Measurements from ENCODE around the gene FOSB. TPM values are rescaled to one million over a fixed set of nuclear protein-coding genes. Genes with fewer than 3 reads are reported as not detected.
A peak's percentile ranks its signal among the peaks of the same experiment; 100 is the strongest.

Gene FOSB
- total and polyA plus RNA-seq, 2 donors (not counting 1 experiment from before 2014, with no cell fraction given) = 2.8 to 24.9 TPM

- no peaks in the 10 kb centered on the region for H3K27me3 ChIP-seq (ENCODE audit: control insufficient read depth, insufficient read depth, low read length)
- no peak overlapping the region for H2AFZ ChIP-seq (ENCODE audit: low read length)
- no peak overlapping the region for H3K4me3 ChIP-seq (replicated peaks in 1 of 4; ENCODE audit: control extremely low read depth in 1 of 4, insufficient read depth in 1 of 4, low read depth in 3 of 4, low read length in 4 of 4)
- no peaks in the 10 kb centered on the region for H3K36me3 ChIP-seq (ENCODE audit: control insufficient read depth, insufficient read depth, low read length)
- H3K4me2 ChIP-seq (ENCODE audit: extremely low read depth, insufficient read depth, low read length) = no peak overlapping the region
- H3K79me2 ChIP-seq (ENCODE audit: control insufficient read depth, insufficient read depth, low read length) = no peaks in the 10 kb centered on the region
- H4K20me1 ChIP-seq (ENCODE audit: control insufficient read depth, extremely low read depth, insufficient read depth, low read length) = no peaks in the 10 kb centered on the region
- DNase-seq (ENCODE audit: low read depth in 2 of 2) = no peak
- no peaks in the 10 kb centered on the region for H3K9me3 ChIP-seq (ENCODE audit: control insufficient read depth, insufficient read depth, low read depth, low read length)
- H3K27ac ChIP-seq (ENCODE audit: insufficient read depth, low read length) = no peak overlapping the region
- H3K9ac ChIP-seq (ENCODE audit: insufficient read depth, low read length) = no peak overlapping the region
- TF ChIP-seq EZH2 (IDR thresholded peaks at IDR 0.05; ENCODE audit: low read length, missing control alignments) (no peak), CTCF (conservative IDR thresholded peaks at IDR 0.05 in 1 of 2, IDR thresholded peaks at IDR 0.05 in 1 of 2; ENCODE audit: low read depth in 1 of 2, low read length in 2 of 2) (no peak)
- peaks cover 2% of the 10 kb centered on the region for H3K4me1 ChIP-seq (ENCODE audit: control insufficient read depth, extremely low read depth, insufficient read depth, low read length)
Measured at GRCh38 chr19:45489216-45489855, 21.5 kb downstream of the FOSB start.

GRCh38 chr19:45492137-45492626 is 24.4 kb downstream of the FOSB start:
- no peaks in the 10 kb centered on the region for H3K9me3 ChIP-seq (ENCODE audit: control insufficient read depth, insufficient read depth, low read depth, low read length)
- no peak overlapping the region for H3K27ac ChIP-seq (ENCODE audit: insufficient read depth, low read length)
- peak overlapping the region; percentile 83 for H3K4me2 ChIP-seq (ENCODE audit: extremely low read depth, insufficient read depth, low read length)
- no peak for DNase-seq (ENCODE audit: low read depth in 2 of 2)
- no peak for TF ChIP-seq CTCF (conservative IDR thresholded peaks at IDR 0.05 in 1 of 2, IDR thresholded peaks at IDR 0.05 in 1 of 2; ENCODE audit: low read depth in 1 of 2, low read length in 2 of 2)
- no peak for TF ChIP-seq EZH2 (IDR thresholded peaks at IDR 0.05; ENCODE audit: low read length, missing control alignments)
- H4K20me1 ChIP-seq (ENCODE audit: control insufficient read depth, extremely low read depth, insufficient read depth, low read length) = no peaks in the 10 kb centered on the region
- H3K79me2 ChIP-seq (ENCODE audit: control insufficient read depth, insufficient read depth, low read length) = no peaks in the 10 kb centered on the region
- no peaks in the 10 kb centered on the region for H3K27me3 ChIP-seq (ENCODE audit: control insufficient read depth, insufficient read depth, low read length)
- H2AFZ ChIP-seq (ENCODE audit: low read length) = no peak overlapping the region
- H3K4me3 ChIP-seq (replicated peaks in 1 of 4; ENCODE audit: control extremely low read depth in 1 of 4, insufficient read depth in 1 of 4, low read depth in 3 of 4, low read length in 4 of 4) = peak overlapping the region in 2 of 4 experiments; percentile 58 to 76
- H3K4me1 ChIP-seq (ENCODE audit: control insufficient read depth, extremely low read depth, insufficient read depth, low read length) = peaks cover 5% of the 10 kb centered on the region
- no peaks in the 10 kb centered on the region for H3K36me3 ChIP-seq (ENCODE audit: control insufficient read depth, insufficient read depth, low read length)
- no peak overlapping the region for H3K9ac ChIP-seq (ENCODE audit: insufficient read depth, low read length)

- Histone ChIP-seq H3K27me3 (ENCODE audit: control insufficient read depth, insufficient read depth, low read length) (no peaks in the 10 kb centered on the region), H3K36me3 (ENCODE audit: control insufficient read depth, insufficient read depth, low read length) (no peaks in the 10 kb centered on the region), H3K9me3 (ENCODE audit: control insufficient read depth, insufficient read depth, low read depth, low read length) (no peaks in the 10 kb centered on the region), H4K20me1 (ENCODE audit: control insufficient read depth, extremely low read depth, insufficient read depth, low read length) (no peaks in the 10 kb centered on the region), H3K4me3 (replicated peaks in 1 of 4; ENCODE audit: control extremely low read depth in 1 of 4, insufficient read depth in 1 of 4, low read depth in 3 of 4, low read length in 4 of 4) (peak overlapping the region; percentile 58 to 76 (median 71)), H3K27ac (ENCODE audit: insufficient read depth, low read length) (peak overlapping the region; percentile 32), H3K4me2 (ENCODE audit: extremely low read depth, insufficient read depth, low read length) (peak overlapping the region; percentile 83), H3K79me2 (ENCODE audit: control insufficient read depth, insufficient read depth, low read length) (no peaks in the 10 kb centered on the region), H3K9ac (ENCODE audit: insufficient read depth, low read length) (peak overlapping the region; percentile 30), H2AFZ (ENCODE audit: low read length) (peak overlapping the region; percentile 93), H3K4me1 (ENCODE audit: control insufficient read depth, extremely low read depth, insufficient read depth, low read length) (peaks cover 5% of the 10 kb centered on the region)
- TF ChIP-seq CTCF (conservative IDR thresholded peaks at IDR 0.05 in 1 of 2, IDR thresholded peaks at IDR 0.05 in 1 of 2; ENCODE audit: low read depth in 1 of 2, low read length in 2 of 2) (no peak), EZH2 (IDR thresholded peaks at IDR 0.05; ENCODE audit: low read length, missing control alignments) (no peak)
- peak; percentile 67 to 91 for DNase-seq (ENCODE audit: low read depth in 2 of 2)
Measured at GRCh38 chr19:45492627-45493470, 25.1 kb downstream of the FOSB start.

All from fibroblast of lung (primary cell).